Right renal cortex interstitium (tissue), 3 donors: ENCODE data around the gene CACNA1D. TPM values are rescaled to one million over a fixed set of nuclear protein-coding genes. Genes with fewer than 3 reads are reported as not detected.
"Not testable (repeated sequence)": the region's sequence is repeated elsewhere in the genome, so short reads cannot be mapped to it uniquely, and the experiment has no call there.

Source experiments
- DNase-seq, 3 donors: peaks; one replicate each; pipeline ENCODE4 v3.0.0-alpha.2; 2013; ENCODE audit warnings: low read depth in 3 of 3, low spot score in 2 of 3
- polyA plus RNA-seq, 3 donors: library from polyadenylated mRNA; unstranded; fragments of 120-200 nt; gene quantifications; one replicate each; pipeline ENCODE4 v1.2.1, GENCODE V29; 2013; ENCODE audit not compliant: insufficient read length in 3 of 3

CACNA1D gene
- polyA plus RNA-seq: 10 to 100 TPM in 1 of 3 donors, 1 to 10 TPM in 2; 7.7 to 14.7 (median 9.1) TPM

GRCh38 chr3:53493963-53494791 lies at the start of gene CACNA1D:
Gene CACNA1D (plus strand): TSS chr3:53494611. CDS start chr3:53495167, 556 bp downstream.
- DNase-seq: no peak

- no peak for DNase-seq
Measured at GRCh38 chr3:53457068-53457467, 37.3 kb upstream of the CACNA1D start.

GRCh38 chr3:53460326-53460725 lies 34.1 kb upstream of the CACNA1D start:
- no peak for DNase-seq

GRCh38 chr3:53464424-53464823 lies 30.0 kb upstream of the CACNA1D start:
- no peak for DNase-seq

- DNase-seq: not testable (repeated sequence)
Measured at GRCh38 chr3:53469758-53470157, 24.7 kb upstream of the CACNA1D start.

- no peak for DNase-seq
Measured at GRCh38 chr3:53473422-53473821, 21.0 kb upstream of the CACNA1D start.

GRCh38 chr3:53476372-53476771 lies 18.0 kb upstream of the CACNA1D start:
- DNase-seq: not testable (repeated sequence)

- not testable (repeated sequence) for DNase-seq
Measured at GRCh38 chr3:53477689-53478088, 16.7 kb upstream of the CACNA1D start.

GRCh38 chr3:53478166-53478830 lies 16.1 kb upstream of the CACNA1D start:
- no peak for DNase-seq

GRCh38 chr3:53478921-53479664 lies 15.3 kb upstream of the CACNA1D start:
- no peak for DNase-seq

GRCh38 chr3:53482227-53482626 lies 12.2 kb upstream of the CACNA1D start:
- DNase-seq: no peak

GRCh38 chr3:53483821-53484220 lies 10.6 kb upstream of the CACNA1D start:
- DNase-seq: no peak

GRCh38 chr3:53484984-53485383 lies 9.4 kb upstream of the CACNA1D start:
- DNase-seq: no peak

- DNase-seq: no peak
Measured at GRCh38 chr3:53485675-53486403, 8.6 kb upstream of the CACNA1D start.

- no peak for DNase-seq
Measured at GRCh38 chr3:53486961-53487654, 7.3 kb upstream of the CACNA1D start.

GRCh38 chr3:53489386-53489785 lies 5.0 kb upstream of the CACNA1D start:
- no peak for DNase-seq

- DNase-seq: no peak
Measured at GRCh38 chr3:53489787-53490458, 4.5 kb upstream of the CACNA1D start.

- no peak for DNase-seq
Measured at GRCh38 chr3:53490459-53490968, 3.9 kb upstream of the CACNA1D start.

GRCh38 chr3:53491276-53491675 lies 3.1 kb upstream of the CACNA1D start:
- DNase-seq: no peak
